VCaP (cell line): ENCODE measurements around the gene DTNB.

ENCODE experiments used
- H3K27ac ChIP-seq: fragments of 450-650 bp; 2 replicates; pipeline ENCODE4 v1.5.1; 2017
- CTCF ChIP-seq: fragments of 450-650 bp; conservative IDR thresholded peaks from 2 replicates; pipeline ENCODE4 v1.5.1; 2017; ENCODE audit warnings: mild to moderate bottlenecking, moderate library complexity

Gene DTNB

GRCh38 chr2:25692737-25693445 lies 19.5 kb upstream of the DTNB start:
- TF ChIP-seq CTCF, result no peak
- no peak overlapping the region for H3K27ac ChIP-seq

- H3K27ac ChIP-seq, result peak overlapping the region; percentile 35; the same call in 1 of the 2 replicates
- no peak for TF ChIP-seq CTCF
Observed at GRCh38 chr2:25692143-25692542, 18.8 kb upstream of the DTNB start.

GRCh38 chr2:25690058-25690457 lies 16.7 kb upstream of the DTNB start:
- H3K27ac ChIP-seq, result no peak overlapping the region
- TF ChIP-seq CTCF, result no peak

- no peak for TF ChIP-seq CTCF
- H3K27ac ChIP-seq, result no peak overlapping the region
Observed at GRCh38 chr2:25688236-25688635, 14.9 kb upstream of the DTNB start.

GRCh38 chr2:25685741-25686140 lies 12.4 kb upstream of the DTNB start:
- no peak overlapping the region for H3K27ac ChIP-seq
- TF ChIP-seq CTCF, result no peak

GRCh38 chr2:25684577-25685473 lies 11.4 kb upstream of the DTNB start:
- no peak overlapping the region for H3K27ac ChIP-seq
- no peak for TF ChIP-seq CTCF

GRCh38 chr2:25682082-25682481 lies 8.7 kb upstream of the DTNB start:
- no peak overlapping the region for H3K27ac ChIP-seq
- no peak for TF ChIP-seq CTCF
